Measurements from ENCODE around the gene MIXL1. TPM values are rescaled to one million over a fixed set of nuclear protein-coding genes. Genes with fewer than 3 reads are reported as not detected.
"Not testable (repeated sequence)": the region's sequence is repeated elsewhere in the genome, so short reads cannot be mapped to it uniquely, and the experiment has no call there.

MIXL1 gene
- polyA plus RNA-seq, 4 donors: 0.28 to 0.77 (median 0.35) TPM

DNA sequence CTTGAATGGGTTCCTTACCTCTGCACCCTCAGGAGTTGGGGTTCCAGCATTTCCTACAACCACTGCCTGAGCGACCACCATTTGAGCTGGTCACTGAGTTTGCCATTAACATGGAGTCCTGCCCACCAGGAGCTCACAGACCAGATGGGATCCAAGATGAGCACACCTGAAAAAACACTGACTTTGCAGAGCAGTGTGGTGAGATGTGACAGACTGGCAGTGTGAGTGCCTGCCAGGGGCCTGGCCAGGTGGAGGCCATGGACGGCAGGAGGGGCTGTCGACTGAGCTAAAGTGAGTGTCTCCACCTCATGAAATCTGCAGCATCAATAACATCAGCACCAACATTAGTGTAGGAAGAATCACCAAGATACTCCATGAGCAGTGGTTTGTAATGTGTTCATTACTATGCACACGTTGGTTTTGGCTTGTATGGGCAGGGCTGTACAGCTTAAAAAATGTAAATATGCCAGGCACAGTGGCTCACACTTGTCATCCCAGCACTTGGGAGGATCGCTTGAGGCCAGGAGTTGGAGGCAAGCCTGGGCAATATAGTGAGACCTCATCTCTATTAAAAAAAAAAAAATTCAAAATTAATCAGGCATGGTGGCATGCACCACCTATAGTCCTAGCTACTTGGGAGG is 12.2 kb upstream of the MIXL1 start:
- DNase-seq (ENCODE audit: low read depth in 4 of 4, low spot score in 3 of 4): no peak

DNA sequence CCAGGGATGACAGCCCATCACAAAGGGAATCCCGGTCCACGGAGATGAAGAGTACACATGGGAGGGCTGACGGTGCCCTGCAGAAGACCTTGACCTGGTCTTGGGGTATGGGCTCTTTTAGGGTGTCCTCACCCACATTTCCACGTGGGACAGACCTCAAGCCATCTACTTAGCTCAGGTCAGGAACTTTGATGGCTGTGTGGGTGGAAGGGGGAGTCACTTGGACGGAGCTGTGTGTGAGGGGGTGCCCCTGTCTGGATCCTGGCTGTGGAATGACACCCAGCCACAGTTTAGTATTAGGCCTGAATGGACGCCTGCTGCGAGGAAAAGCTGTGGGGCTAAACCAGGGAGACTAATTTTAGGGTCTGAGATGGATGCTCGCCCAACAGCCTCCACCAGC is 10.9 kb upstream of the MIXL1 start:
- DNase-seq (ENCODE audit: low read depth in 4 of 4, low spot score in 3 of 4): no peak

DNA sequence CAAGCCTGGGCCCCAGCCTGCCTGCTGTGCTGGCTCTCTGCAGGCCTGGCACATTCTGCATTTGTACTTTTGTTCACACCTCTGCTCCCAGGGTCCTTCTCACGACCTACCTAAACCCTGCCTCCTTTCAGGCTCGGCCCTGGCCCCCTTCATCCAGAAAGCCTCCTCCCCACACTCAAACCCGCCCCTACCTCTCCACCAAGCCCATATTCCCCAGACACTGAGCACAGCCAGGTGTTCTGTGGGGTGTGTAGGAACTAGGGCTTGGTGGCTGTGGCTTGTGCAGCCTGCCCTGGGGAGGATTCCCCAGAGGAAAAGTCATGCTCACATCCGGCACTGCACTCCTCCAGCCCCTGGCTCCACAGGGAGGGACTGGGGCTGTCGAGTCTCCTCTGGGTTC is 8.2 kb upstream of the MIXL1 start:
- no peak for DNase-seq (ENCODE audit: low read depth in 4 of 4, low spot score in 3 of 4)

DNA sequence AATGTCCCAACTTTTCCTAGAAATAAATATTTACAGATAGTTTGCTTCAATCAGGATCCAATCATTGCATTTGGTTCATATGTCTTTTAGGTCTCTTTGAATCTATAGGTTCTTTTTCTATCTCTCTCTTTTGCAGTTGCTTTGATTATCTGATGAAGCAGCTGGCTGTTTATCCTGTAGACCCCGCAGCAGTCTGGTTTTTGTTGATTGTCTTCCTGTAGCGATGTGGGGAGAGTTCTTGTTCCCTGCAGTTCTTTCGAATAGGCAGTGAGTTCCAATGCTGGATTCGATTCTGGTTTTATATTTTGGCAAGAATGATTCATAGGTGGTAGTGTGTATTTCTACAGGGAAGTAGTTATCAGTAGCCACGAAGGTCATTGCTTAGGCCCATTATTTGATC is 7.4 kb upstream of the MIXL1 start:
- DNase-seq (ENCODE audit: low read depth in 4 of 4, low spot score in 3 of 4): no peak

DNA sequence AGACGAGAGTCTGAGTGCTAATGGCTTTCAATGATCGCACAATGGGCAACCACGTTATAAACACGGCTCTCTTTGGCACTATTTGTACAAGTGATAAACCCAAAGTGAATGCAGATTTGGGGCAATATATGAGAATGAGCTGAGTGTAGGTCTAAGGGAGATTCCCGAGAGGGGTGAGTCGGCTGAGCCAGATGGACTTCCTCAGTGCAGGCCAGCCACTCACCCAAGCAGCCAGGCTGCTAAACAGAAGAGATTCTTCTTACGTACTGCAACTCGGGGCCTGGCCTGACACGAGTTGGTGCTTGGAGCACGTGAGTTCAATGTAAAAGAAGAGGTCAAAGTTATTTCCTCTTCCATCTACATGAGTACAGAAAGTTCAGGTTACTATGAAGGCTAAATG is 6.2 kb upstream of the MIXL1 start:
- DNase-seq (ENCODE audit: low read depth in 4 of 4, low spot score in 3 of 4): no peak

DNA sequence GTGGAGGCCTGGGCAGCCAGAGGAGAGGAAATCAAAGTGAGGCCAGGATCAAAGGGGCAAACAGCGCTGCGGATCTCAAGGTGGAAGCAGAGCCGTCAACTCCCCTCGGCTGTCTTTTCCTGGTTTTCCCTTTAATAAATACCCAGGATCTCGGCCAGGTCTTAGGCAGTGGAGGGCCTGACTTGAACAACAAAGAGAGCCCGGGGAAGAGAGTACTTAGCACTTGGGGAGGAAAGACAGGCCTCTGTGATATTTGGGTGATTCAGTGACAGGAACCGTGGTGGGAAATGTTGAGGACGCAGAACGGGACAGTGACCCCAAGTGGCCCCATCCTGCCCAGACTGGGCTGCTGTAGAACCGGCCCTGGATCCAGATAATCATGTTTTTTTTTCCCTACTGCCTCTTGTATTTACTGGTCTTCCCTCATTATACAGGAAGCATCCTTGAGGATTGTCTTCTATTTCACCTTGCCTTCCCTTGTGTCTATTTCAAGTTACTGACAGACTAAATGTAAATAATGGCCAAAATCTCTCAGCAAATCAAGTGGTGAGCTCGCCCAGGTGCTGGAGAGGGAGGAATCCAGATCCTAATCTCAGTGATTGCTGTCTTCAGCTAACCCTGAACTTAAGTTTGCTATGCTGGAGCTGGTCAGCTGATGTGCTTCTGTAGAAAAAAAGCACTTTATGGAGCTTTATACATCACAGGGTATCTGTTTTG is 2.8 kb upstream of the MIXL1 start:
- no peak for DNase-seq (ENCODE audit: low read depth in 4 of 4, low spot score in 3 of 4)

DNA sequence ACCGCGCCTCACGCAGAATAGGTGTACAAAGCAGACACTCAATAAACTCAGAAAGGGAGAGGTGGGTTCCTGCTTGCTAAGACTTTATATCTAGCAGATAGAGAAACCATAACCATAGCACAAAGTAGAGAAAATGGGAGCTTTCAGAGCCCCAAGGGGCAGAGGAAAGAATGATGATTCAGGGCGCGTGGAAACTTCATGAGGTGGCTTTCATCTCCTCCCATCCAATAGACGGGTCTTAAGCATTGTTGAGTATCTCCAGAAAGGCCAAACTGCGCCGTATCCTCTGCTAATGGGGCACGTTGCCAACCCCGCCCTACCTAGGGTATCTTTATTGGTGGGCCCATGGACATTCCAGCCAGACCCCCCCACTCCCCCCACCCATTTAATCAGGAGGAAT is 778 bp upstream of the MIXL1 start:
- DNase-seq (ENCODE audit: low read depth in 4 of 4, low spot score in 3 of 4): no peak

DNA sequence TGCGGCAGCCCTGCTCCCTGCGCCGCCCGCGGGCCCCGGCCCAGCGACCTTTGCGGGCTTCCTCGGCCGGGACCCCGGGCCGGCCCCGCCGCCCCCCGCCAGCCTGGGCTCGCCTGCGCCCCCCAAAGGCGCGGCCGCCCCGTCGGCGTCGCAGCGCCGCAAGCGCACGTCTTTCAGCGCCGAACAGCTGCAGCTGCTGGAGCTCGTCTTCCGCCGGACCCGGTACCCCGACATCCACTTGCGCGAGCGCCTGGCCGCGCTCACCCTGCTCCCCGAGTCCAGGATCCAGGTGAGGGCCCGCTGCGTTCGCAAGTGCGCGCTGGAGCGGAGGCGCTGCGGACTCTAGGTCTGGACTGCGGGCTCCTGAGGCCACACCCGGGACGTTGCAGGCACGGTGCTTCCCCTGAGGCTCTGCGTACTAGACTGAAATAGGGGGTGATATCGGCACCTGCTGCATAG is 351 bp downstream of the MIXL1 start:
- peak in 1 of 4 donors; percentile 14 for DNase-seq (ENCODE audit: low read depth in 4 of 4, low spot score in 3 of 4)

DNA sequence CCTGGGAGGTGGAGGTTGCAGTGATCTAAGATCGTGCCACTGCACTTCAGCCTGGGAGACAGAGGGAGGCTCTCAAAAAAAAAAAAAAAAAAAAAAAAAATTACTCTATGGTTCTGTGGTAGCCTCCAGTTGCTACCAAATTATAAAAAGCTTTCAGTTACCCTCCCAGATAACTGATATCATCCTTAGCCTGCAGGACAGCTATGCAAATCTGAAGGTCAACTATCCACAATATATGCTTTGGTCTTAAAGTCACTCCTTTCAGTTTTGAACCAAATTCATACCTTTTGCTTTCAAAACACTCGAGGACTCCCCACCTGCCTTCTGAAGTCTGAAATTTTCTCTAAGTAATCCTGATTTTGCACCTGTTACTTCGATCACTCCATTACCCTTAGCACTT is 3.1 kb downstream of the MIXL1 start:
- DNase-seq (ENCODE audit: low read depth in 4 of 4, low spot score in 3 of 4): no peak

DNA sequence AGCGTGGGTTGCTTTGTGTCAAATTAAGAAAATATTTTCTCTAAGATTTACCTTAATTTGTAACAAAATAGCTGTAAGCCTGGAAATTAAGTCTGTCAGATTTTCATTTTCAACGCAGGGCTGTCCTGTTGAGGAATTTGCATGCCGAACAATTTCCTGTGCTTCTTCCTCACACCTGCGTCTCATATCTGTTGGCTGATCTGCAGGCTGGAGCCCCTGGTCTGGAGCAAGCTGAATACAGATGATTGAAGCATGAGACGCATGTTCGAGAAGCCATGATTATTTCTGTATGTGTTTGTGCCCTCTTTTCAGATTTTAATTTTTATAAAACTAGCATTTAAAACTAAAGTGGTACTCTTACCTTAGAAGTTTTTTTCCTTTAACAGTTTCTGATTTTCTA is 9.8 kb downstream of the MIXL1 start:
- no peak for DNase-seq (ENCODE audit: low read depth in 4 of 4, low spot score in 3 of 4)

DNA sequence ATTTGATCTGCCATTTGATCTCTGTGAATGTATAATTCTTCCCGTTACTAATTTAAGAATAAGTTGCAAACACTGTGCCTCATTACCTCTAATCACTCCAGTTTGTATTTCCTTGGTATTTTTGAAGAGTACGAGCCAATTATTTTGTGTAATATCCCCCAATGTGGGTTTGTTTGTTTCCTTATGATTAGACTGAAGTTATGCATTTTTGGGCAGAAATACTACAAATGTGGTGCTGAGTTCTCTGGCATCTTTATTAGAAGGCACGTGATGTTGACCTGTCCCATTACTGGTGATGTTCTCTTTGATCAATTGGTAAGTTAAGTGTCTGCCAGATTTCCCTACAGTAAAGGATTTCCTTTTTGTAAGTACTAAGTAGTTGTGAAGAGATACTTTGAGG is 10.3 kb downstream of the MIXL1 start:
- DNase-seq (ENCODE audit: low read depth in 4 of 4, low spot score in 3 of 4): no peak

DNA sequence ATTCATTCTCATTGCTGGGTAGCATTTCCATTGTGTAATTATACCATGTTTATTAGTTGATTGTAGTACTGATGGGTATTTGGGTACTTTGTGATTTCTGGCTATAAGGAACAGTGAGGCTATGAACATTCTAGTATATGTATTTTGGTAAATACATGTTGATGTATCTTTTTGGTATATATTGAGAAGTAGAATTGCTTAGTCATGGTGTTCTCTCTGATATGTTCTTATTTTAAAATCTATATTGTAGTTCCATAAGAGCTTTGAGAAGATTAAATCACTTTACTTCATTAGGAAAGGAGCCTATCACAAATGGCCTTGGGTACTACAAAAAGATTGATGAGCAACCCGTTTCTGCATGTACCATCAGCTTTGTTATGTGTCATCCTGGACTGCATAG is 13.4 kb downstream of the MIXL1 start:
- DNase-seq (ENCODE audit: low read depth in 4 of 4, low spot score in 3 of 4): no peak

DNA sequence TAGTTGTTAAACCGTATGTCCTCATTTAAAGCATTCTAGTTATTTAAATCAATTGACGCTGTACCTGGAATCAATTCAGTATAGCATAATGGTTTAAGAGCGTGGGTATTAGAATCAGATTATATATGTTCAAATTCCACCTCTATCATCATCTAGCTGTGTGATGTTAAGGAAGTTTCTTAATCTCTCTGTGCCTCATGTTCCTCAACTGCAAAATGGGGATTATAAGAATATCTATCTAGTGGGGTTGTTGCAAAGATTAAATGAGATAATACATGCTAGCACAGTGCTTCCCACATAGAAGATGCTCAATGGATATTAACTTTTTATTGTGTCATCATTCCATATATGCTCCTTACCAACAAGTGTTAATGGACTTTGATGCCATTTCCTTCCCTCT is 16.0 kb downstream of the MIXL1 start:
- DNase-seq (ENCODE audit: low read depth in 4 of 4, low spot score in 3 of 4): no peak

DNA sequence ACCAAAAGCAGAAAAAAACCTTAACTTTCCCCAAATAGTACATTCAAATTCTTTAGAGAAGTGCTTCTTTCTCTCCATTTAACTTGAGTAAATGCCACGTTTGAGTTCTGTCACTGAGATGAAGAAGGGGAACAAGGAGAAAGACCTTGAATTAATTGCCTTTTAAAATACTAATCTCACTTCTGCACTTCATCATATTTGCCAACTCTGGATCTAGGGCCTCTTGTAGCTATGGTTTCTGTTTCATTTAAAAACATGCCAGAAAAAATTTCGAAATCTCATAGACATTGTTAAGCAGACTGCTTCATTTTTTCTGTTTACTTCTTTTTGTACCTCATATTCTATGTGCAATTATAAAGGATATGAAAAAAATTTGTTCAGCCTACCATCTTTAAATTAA is 24.6 kb downstream of the MIXL1 start:
- DNase-seq (ENCODE audit: low read depth in 4 of 4, low spot score in 3 of 4): no peak

DNA sequence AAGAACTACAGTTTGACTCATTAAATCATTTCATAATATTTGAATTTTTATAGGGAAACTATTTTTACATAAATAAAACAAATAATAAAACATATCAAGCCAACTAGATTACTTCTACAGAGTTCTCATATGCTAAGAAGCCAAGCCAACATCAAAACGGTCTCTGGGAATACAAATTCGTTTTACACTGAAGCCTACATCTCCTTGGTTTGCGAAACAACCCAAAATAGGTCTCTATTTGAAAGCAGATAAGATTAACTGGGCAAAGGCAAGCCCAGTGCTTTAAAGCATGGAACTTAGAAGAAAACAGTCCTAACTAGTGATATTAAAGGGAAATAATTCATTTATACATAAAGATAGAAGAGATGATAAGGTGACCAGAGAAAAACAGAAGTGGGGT is 25.3 kb downstream of the MIXL1 start:
- no peak for DNase-seq (ENCODE audit: low read depth in 4 of 4, low spot score in 3 of 4)

DNA sequence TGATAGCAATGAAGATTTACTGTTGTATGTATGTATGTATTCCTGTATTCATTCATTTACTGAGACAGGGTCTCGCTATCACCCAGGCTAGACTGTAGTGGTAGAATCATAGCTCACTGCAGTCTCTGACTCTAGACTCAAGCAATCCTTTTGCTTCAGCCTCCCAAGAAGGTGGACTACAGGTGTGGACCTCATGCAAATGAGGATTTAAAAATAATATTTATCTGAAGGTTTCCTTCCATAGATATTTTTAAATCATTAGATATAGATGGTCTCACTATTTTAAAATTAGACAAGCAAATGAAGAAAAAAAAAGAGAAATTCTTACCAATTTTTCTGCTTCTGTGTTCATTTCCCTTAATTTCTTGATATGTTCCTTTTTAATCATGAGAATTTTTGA is 27.0 kb downstream of the MIXL1 start:
- no peak for DNase-seq (ENCODE audit: low read depth in 4 of 4, low spot score in 3 of 4)

DNA sequence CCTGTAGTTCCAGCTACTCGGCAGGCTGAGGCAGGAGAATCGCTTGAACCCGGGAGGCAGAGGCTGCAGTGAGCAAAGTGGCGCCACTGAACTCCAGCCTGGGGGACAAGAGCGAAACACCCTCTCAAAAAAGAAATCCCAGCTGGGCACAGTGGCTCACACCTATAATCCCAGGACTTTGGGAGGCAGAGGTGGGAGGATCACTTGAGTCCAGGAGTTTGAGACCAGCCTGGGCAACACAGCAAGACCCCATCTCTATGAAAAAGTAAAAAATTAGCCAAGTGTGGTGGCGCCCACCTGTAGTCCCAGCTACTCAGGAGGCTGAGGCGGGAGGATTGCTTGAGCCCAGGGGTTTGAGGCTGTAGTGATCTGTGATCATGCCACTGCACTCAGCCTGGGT is 29.4 kb downstream of the MIXL1 start:
- not testable (repeated sequence) for DNase-seq (ENCODE audit: low read depth in 4 of 4, low spot score in 3 of 4)

DNA sequence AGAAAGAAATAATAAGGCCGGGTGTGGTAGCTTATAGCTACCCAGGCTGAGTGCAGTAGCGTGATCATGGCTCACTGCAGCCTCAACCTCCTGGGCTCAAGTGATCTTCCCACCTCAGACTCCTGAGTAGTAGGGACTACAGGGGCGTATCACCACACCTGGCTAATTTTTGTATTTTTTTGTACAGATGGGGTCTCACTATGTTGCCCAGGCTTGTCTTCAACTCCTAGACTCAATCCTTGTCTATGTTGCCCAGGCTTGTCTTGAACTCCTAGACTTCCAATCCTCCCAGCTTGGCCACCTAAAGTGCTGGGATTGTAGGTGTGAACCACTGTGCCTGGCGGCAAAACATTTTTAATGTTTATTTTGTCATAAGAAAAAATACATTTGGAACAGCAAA is 30.5 kb downstream of the MIXL1 start:
- no peak for DNase-seq (ENCODE audit: low read depth in 4 of 4, low spot score in 3 of 4)

DNA sequence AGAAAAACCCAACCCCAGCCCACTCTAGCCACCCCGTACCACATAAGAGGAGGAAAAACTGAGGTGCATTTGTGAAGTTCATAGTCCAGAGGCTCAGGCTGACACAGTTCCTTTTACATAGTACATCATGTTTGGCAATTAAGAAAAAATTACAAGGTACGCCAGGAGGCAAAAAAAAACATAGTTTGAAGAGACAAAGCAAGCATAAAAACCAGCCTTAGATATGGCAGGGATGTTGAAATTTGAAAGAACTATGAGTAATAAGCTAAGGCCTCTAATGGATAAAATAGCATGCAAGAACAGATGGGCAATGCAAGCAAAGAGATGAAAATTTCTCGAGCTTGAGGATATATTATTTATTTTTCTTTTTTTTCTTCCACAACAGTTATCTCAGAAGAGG is 31.9 kb downstream of the MIXL1 start:
- DNase-seq (ENCODE audit: low read depth in 4 of 4, low spot score in 3 of 4): no peak

DNA sequence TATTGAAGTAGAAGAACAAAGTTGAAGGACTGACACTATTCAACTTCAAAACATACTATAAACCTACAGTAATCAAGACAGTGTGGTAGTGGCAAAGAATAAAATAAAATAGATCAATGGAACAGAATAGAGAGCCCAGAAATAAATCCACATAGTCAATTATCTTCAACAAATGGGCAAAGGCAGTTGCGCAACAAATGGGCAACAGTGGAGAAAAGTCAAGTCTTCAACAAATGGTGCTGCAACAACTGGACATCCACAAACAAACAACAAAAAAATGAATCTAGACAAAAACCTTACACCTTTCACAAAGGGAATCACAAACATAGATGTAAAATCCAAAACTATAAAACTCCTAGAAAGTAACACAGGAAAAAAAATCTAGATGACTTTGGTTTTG is 38.4 kb downstream of the MIXL1 start:
- DNase-seq (ENCODE audit: low read depth in 4 of 4, low spot score in 3 of 4): no peak

DNA sequence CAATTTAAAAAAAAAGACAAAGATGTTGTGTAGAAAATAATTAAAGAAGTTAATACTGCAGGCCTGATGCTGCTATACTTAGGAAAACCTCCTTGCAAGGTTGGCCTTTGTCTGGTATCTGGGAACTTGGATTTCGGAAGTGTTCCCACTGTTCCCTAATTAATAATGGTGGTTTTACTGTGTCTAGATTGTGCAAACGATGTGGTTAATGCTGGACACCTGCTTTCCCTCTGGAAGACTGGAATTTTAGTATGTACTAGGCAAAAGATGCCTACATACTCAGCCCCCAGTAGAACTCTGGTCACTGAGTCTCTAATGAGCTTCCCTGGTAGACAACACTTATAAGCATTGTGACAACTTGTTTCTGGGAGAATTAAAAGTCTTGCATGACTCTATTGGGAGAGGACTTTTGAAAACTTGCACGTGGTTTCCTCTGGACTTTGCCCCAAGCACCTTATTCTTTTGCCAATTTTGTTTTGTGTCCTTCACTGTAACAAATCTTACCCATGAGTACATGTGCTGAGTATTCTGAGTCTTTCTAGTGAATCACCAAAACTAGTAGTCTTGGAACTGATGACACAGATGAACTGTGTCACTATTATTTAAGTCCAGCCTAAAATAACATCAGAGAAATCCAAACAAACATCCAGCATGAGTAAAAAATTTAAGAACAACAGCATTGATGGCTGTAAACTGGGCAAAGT is 45.1 kb downstream of the MIXL1 start:
- DNase-seq (ENCODE audit: low read depth in 4 of 4, low spot score in 3 of 4): no peak
